ENCODE measurements around the gene MAPK8IP3.

DNA sequence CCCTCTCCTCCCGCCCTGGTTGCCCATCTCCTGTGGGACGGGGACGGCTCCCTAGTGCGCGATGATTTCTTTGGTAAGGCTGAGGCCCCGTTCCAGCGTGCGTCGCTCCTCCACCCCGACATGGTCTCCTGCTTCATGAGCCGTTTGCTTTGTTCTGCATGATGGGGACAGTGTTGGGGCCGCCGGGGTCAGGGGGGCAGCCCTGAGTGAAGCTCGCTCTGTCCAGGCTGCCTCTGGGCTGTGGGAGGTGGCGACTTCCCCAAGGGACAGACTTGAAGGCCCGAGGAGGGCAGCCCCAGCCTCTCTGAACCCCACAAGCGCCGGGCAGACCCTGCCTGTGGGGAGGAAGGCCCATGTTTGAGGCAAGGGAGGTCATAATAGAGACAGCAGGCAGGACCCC lies 52.9 kb downstream of the MAPK8IP3 start:
- TF ChIP-seq CTCF (IDR thresholded peaks at IDR 0.05) (no peak), POLR2A (IDR thresholded peaks at IDR 0.05) (no peak)
